Esophagus muscularis mucosa (tissue), 4 donors: Measurements from ENCODE around the gene DEGS1. TPM values are rescaled to one million over a fixed set of nuclear protein-coding genes. Genes with fewer than 3 reads are reported as not detected.

ENCODE experiments used
- DNase-seq: peaks from one replicate; pipeline ENCODE4 v3.0.0-alpha.2; 2017; ENCODE audit errors: extremely low spot score
- H3K27ac ChIP-seq, 4 donors: fragments of 200-600 bp; sonication (generic); replicated peaks in 1 of 4; 1 replicate in 3 of 4; 2 replicates in 1 of 4; pipeline ENCODE4 v1.5.1; 2016 to 2019; ENCODE audit warnings: mild to moderate bottlenecking in 1 of 4
- H3K27me3 ChIP-seq, 4 donors: fragments of 200-600 bp; sonication (generic); one replicate each; pipeline versions ENCODE4 v1.5.1 to v1.6.0; 2016 to 2019
- H3K36me3 ChIP-seq, 4 donors: fragments of 200-600 bp; sonication (generic); one replicate each; pipeline ENCODE4 v1.5.1; 2016 to 2019
- H3K4me1 ChIP-seq, 4 donors: fragments of 200-600 bp; sonication (generic); one replicate each; pipeline ENCODE4 v1.5.1; 2016 to 2019
- H3K4me3 ChIP-seq, 4 donors: fragments of 200-600 bp; sonication (generic); 1 replicate in 2 of 4; 2 replicates in 2 of 4; pipeline ENCODE4 v1.5.1; 2016 to 2019; ENCODE audit warnings: mild to moderate bottlenecking in 4 of 4, moderate library complexity in 1 of 4
- H3K9me3 ChIP-seq, 4 donors: fragments of 200-600 bp; sonication (generic); 1 replicate in 3 of 4; 2 replicates in 1 of 4; pipeline ENCODE4 v1.5.1; 2016 to 2019
- EP300 ChIP-seq: sonication (generic); formaldehyde crosslinking; IDR thresholded peaks from one replicate; pipeline ENCODE4 v1.6.1; 2017; ENCODE audit warnings: antibody characterized with exemption
- POLR2A ChIP-seq: fragments of 450-650 bp; IDR thresholded peaks from one replicate; pipeline ENCODE4 v1.6.1; 2017; ENCODE audit warnings: antibody characterized with exemption, moderate library complexity, mild to moderate bottlenecking, low read depth
- POLR2AphosphoS5 ChIP-seq, 2 donors: sonication (generic); formaldehyde crosslinking; IDR thresholded peaks; one replicate each; pipeline ENCODE4 v1.6.1; 2017; ENCODE audit warnings: antibody characterized with exemption in 2 of 2
- WGBS: methylation state at CpG from one replicate; pipeline ENCODE4 v1.1.5; 2018; 5-methylcytosine and 5-hydroxymethylcytosine counted together
- intact Hi-C: fragments of 100-400 bp; cut with DNase I; formaldehyde crosslinking; loops from one replicate; pipeline ENCODE4 v1.15.1; 2023
- total RNA-seq, 4 donors: library from RNA; depleted of rRNA; stranded (reverse); fragments of >200 nt; gene quantifications; one replicate each; pipeline versions ENCODE4 v1.1.0 to v1.2.1, GENCODE V29; 2016
- TF ChIP-seq, protein P1 (sequence below), 3 experiments: fragments of 200-600 bp in 2 of 3; fragments of 450-650 bp in 1 of 3; sonication (generic) in 2 of 3; IDR thresholded peaks; one replicate each; pipeline ENCODE4 v1.5.1; 2017 to 2019; ENCODE audit warnings: antibody characterized with exemption in 3 of 3, mild to moderate bottlenecking in 2 of 3, moderate library complexity in 1 of 3

DEGS1 gene
- total RNA-seq, 4 donors from 2014 or later = 117 to 152 (median 124) TPM

GRCh38 chr1:224234017-224234416 is 51.0 kb downstream of the DEGS1 start:
- TF ChIP-seq POLR2AphosphoS5 (IDR thresholded peaks at IDR 0.05) (no peak), EP300 (no peak), POLR2A (no peak)
- TF ChIP-seq, protein P1, sequence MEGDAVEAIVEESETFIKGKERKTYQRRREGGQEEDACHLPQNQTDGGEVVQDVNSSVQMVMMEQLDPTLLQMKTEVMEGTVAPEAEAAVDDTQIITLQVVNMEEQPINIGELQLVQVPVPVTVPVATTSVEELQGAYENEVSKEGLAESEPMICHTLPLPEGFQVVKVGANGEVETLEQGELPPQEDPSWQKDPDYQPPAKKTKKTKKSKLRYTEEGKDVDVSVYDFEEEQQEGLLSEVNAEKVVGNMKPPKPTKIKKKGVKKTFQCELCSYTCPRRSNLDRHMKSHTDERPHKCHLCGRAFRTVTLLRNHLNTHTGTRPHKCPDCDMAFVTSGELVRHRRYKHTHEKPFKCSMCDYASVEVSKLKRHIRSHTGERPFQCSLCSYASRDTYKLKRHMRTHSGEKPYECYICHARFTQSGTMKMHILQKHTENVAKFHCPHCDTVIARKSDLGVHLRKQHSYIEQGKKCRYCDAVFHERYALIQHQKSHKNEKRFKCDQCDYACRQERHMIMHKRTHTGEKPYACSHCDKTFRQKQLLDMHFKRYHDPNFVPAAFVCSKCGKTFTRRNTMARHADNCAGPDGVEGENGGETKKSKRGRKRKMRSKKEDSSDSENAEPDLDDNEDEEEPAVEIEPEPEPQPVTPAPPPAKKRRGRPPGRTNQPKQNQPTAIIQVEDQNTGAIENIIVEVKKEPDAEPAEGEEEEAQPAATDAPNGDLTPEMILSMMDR (IDR thresholded peaks at IDR 0.05) = no peak
- no peak for DNase-seq
- Histone ChIP-seq H3K9me3 (no peaks in the 10 kb centered on the region), H3K4me1 (no peaks in the 10 kb centered on the region), H3K36me3 (peaks cover 34 to 87% (median 47%) of the 10 kb centered on the region in 4 donors), H3K4me3 (no peak overlapping the region), H3K27ac (no peak overlapping the region), H3K27me3 (no peaks in the 10 kb centered on the region)
- intact Hi-C loops = no loop called here

DNA sequence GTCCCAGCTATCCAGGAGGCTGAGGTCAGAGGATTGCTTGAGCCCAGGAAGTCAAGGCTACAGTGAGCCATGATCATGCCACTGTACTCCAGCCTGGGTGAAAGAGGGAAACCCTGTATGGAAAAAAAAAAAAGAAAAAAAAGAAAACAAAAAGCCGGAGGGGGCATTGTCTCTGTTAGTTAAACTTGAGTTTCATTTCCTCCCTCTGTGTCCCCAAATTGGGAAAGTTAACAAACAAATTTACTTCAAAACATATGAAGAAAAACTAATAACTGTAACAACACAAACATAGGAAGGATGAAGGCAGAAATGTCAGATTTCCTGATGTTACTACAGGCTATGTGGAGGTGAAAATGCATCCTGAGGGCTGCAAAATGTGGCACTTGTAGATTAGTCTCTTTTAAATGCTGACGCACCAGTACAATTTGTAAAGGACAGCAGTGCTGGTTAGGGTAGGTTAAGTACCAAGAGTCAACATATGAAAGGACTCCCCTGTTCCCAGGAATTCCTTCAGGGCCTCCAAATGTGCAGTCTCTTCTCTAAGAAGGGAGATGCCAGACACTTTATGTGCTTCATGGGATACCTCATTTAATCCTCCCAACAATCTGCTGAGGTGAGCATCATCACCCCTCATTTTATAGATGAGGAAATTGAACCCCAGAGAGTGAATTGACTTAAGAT is 52.9 kb downstream of the DEGS1 start:
- TF ChIP-seq POLR2AphosphoS5 (IDR thresholded peaks at IDR 0.05) (no peak), EP300 (no peak), POLR2A (no peak)
- TF ChIP-seq, protein P1 (IDR thresholded peaks at IDR 0.05) = no peak
- peaks cover 17 to 70% (median 36%) of the 10 kb centered on the region in 4 donors for H3K36me3 ChIP-seq
- 79% methylated on average over 2 of the region's 2 CpGs for WGBS
- no peaks in the 10 kb centered on the region for H3K27me3 ChIP-seq
- no peak overlapping the region for H3K27ac ChIP-seq
- intact Hi-C loops = no loop called here
- no peaks in the 10 kb centered on the region for H3K9me3 ChIP-seq
- DNase-seq = no peak
- H3K4me3 ChIP-seq = no peak overlapping the region
- no peaks in the 10 kb centered on the region for H3K4me1 ChIP-seq

DNA sequence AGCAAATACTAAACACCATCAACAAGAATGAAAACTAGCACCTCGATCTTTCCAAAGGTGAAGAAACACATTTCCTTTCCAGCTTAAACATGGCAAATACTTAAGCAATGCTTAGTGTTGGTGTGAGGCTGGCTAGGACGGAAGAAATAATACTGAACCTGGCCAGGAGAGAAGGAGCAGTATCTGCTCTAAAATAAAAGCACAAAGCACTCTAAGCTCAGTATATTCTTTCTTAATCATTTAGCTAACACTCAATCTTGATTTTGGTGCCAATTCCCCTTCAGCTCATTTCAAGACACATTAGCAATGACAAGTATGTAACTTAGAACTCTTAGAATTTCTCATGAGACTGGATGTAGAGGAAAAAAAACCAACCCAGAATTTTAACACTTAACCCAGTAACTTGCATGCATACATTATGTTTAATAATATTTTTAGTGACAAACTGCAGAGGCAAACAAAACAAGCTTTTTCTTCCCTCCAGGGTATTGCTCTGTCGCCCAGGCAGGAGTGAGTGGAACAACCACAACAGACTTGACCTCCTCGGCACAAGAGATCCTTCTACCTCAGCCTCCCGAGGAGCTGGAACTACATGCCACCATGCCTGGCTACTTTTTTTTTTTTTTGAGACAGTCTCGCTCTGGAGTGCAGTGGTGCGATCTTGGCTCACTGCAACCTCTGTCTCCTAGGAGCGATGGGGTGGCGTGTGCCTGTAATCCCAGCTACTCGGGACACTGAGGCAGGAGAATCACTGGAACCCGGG is 54.3 kb downstream of the DEGS1 start:
- TF ChIP-seq POLR2AphosphoS5 (IDR thresholded peaks at IDR 0.05) (no peak), POLR2A (no peak), EP300 (no peak)
- TF ChIP-seq, protein P1 (IDR thresholded peaks at IDR 0.05) = no peak
- no peak for DNase-seq
- peaks cover 12 to 60% (median 26%) of the 10 kb centered on the region in 4 donors for H3K36me3 ChIP-seq
- 95% methylated on average over 11 of the region's 11 CpGs for WGBS
- H3K4me3 ChIP-seq = no peak overlapping the region
- H3K9me3 ChIP-seq = no peaks in the 10 kb centered on the region
- H3K4me1 ChIP-seq = no peaks in the 10 kb centered on the region
- no peaks in the 10 kb centered on the region for H3K27me3 ChIP-seq
- intact Hi-C loops = no loop called here
- no peak overlapping the region for H3K27ac ChIP-seq

DNA sequence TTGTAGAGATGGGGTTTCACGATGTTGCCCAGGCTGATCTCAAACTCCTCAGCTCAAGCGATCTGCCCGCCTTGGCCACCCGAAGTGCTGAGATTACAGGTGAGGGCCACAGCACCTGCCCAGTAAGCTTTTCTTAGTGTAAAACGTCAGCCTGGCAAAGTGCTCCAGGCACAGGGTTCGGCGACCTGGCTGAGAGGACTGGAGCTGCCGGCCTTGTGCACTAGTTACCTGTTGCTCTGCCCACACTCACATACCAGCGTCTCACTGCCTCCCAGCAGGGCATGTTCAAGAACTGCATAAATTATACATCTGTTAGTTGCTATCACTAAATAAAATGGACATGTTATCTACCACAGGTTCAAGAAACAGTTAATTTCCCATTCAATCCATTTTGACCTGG is 55.2 kb downstream of the DEGS1 start:
- H3K9me3 ChIP-seq = no peaks in the 10 kb centered on the region
- H3K27me3 ChIP-seq = no peaks in the 10 kb centered on the region
- intact Hi-C loops = no loop called here
- no peak overlapping the region for H3K4me3 ChIP-seq
- TF ChIP-seq EP300 (no peak), POLR2A (no peak), POLR2AphosphoS5 (IDR thresholded peaks at IDR 0.05) (no peak)
- TF ChIP-seq, protein P1 (IDR thresholded peaks at IDR 0.05) = no peak
- no peaks in the 10 kb centered on the region for H3K4me1 ChIP-seq
- no peak overlapping the region for H3K27ac ChIP-seq
- no peak for DNase-seq
- 95% methylated on average over 6 of the region's 9 CpGs for WGBS
- H3K36me3 ChIP-seq = peaks cover 9 to 56% (median 26%) of the 10 kb centered on the region in 4 donors
